ENCODE results near the gene EMD.

DNA sequence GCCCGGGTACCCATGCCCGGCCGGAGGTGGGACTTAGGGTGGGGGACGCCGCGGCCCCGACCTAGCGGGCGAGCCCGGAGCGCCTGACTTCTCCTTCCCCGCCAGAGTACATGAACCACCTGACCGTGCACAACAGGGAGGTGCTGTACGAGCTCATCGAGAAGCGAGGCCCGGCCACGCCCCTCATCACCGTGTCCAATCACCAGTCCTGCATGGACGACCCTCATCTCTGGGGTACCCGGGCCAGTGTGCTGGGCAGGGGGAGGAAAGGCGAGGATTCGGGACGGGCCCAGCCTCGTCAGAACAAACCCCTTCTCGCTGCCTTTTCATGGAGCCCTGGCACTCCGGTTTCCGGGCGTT lies 32.9 kb downstream of the EMD start:
- TF ChIP-seq, protein P1, sequence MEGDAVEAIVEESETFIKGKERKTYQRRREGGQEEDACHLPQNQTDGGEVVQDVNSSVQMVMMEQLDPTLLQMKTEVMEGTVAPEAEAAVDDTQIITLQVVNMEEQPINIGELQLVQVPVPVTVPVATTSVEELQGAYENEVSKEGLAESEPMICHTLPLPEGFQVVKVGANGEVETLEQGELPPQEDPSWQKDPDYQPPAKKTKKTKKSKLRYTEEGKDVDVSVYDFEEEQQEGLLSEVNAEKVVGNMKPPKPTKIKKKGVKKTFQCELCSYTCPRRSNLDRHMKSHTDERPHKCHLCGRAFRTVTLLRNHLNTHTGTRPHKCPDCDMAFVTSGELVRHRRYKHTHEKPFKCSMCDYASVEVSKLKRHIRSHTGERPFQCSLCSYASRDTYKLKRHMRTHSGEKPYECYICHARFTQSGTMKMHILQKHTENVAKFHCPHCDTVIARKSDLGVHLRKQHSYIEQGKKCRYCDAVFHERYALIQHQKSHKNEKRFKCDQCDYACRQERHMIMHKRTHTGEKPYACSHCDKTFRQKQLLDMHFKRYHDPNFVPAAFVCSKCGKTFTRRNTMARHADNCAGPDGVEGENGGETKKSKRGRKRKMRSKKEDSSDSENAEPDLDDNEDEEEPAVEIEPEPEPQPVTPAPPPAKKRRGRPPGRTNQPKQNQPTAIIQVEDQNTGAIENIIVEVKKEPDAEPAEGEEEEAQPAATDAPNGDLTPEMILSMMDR (optimal IDR thresholded peaks at IDR 0.05 in 1 of 3, IDR thresholded peaks at IDR 0.05 in 1 of 3, conservative IDR thresholded peaks at IDR 0.05 in 1 of 3; ENCODE audit: extremely low read depth in 1 of 3, insufficient read depth in 2 of 3, low read length in 3 of 3) = no peak
- TF ChIP-seq EZH2 (IDR thresholded peaks at IDR 0.05; ENCODE audit: low read length) = no peak

Data from keratinocyte (primary cell).